GM18526 (cell line): ENCODE data around the gene GUCA1A.

Source experiments
- POLR2A ChIP-seq: IDR thresholded peaks from 3 replicates; pipeline ENCODE4 v1.6.1; 2011; ENCODE audit not compliant: insufficient read length; ENCODE audit errors: extremely low read depth

The GUCA1A gene

GRCh38 chr6:42185597-42185996 lies 12.4 kb downstream of the GUCA1A start:
- TF ChIP-seq POLR2A: no peak

GRCh38 chr6:42188406-42188805 lies 15.2 kb downstream of the GUCA1A start:
- TF ChIP-seq POLR2A: no peak

- no peak for TF ChIP-seq POLR2A
These were observed 17.5 kb downstream of the GUCA1A start for GRCh38 chr6:42190554-42191183.

- no peak for TF ChIP-seq POLR2A
These were observed 20.3 kb downstream of the GUCA1A start for GRCh38 chr6:42193491-42193894.

- TF ChIP-seq POLR2A: no peak
These were observed 20.9 kb downstream of the GUCA1A start for GRCh38 chr6:42194056-42194455.

GRCh38 chr6:42195415-42195814 lies 22.3 kb downstream of the GUCA1A start:
- no peak for TF ChIP-seq POLR2A

GRCh38 chr6:42197555-42198362 lies 24.6 kb downstream of the GUCA1A start:
- TF ChIP-seq POLR2A: no peak

- TF ChIP-seq POLR2A: no peak
These were observed 26.2 kb downstream of the GUCA1A start for GRCh38 chr6:42199106-42199981.

GRCh38 chr6:42200035-42200434 lies 26.9 kb downstream of the GUCA1A start:
- no peak for TF ChIP-seq POLR2A

- TF ChIP-seq POLR2A: no peak
These were observed 28.2 kb downstream of the GUCA1A start for GRCh38 chr6:42201382-42201781.

- TF ChIP-seq POLR2A: no peak
These were observed 30.0 kb downstream of the GUCA1A start for GRCh38 chr6:42203183-42203582.

- no peak for TF ChIP-seq POLR2A
These were observed 31.7 kb downstream of the GUCA1A start for GRCh38 chr6:42204768-42205282.

GRCh38 chr6:42210551-42210950 lies 37.4 kb downstream of the GUCA1A start:
- no peak for TF ChIP-seq POLR2A

- no peak for TF ChIP-seq POLR2A
These were observed 38.6 kb downstream of the GUCA1A start for GRCh38 chr6:42211726-42212125.

GRCh38 chr6:42212442-42212841 lies 39.3 kb downstream of the GUCA1A start:
- no peak for TF ChIP-seq POLR2A
